Progenitor cell of endocrine pancreas (in vitro differentiated cells): ENCODE data around the gene BMPR1A. TPM values are rescaled to one million over a fixed set of nuclear protein-coding genes. Genes with fewer than 3 reads are reported as not detected.
"Not testable (repeated sequence)": the region's sequence is repeated elsewhere in the genome, so short reads cannot be mapped to it uniquely, and the experiment has no call there.

ENCODE experiments used
- DNase-seq: peaks from one replicate; pipeline ENCODE4 v3.0.0; 2021; ENCODE audit warnings: low spot score; ENCODE audit not compliant: unreplicated experiment
- H3K27ac Mint-ChIP-seq: 2 replicates; pipeline ENCODE4 v1.8.0; 2021; ENCODE audit warnings: mild to moderate bottlenecking, moderate library complexity, mixed read lengths
- H3K27me3 Mint-ChIP-seq: 2 replicates; pipeline ENCODE4 v1.8.0; 2021; ENCODE audit warnings: mixed read lengths
- H3K36me3 Mint-ChIP-seq: 2 replicates; pipeline ENCODE4 v1.8.0; 2022; ENCODE audit warnings: mixed read lengths; ENCODE audit not compliant: insufficient read depth
- H3K4me1 Mint-ChIP-seq: 2 replicates; pipeline ENCODE4 v1.8.0; 2021; ENCODE audit warnings: low read depth, mixed read lengths
- H3K4me3 Mint-ChIP-seq: 2 replicates; pipeline ENCODE4 v1.8.0; 2021; ENCODE audit warnings: low read depth, mild to moderate bottlenecking, moderate library complexity, mixed read lengths
- H3K9me3 Mint-ChIP-seq: 2 replicates; pipeline ENCODE4 v1.8.0; 2021; ENCODE audit warnings: low read depth, mixed read lengths
- total RNA-seq: library from RNA; stranded (reverse); gene quantifications from 2 replicates; pipeline ENCODE4 v1.2.1, GENCODE V29; 2021
- TF ChIP-seq, protein P1 (sequence below): fragments of 200-600 bp; sonication (generic); IDR thresholded peaks from one replicate; pipeline ENCODE4 v1.5.0; 2021; ENCODE audit warnings: antibody characterized with exemption, mild to moderate bottlenecking; ENCODE audit not compliant: unreplicated experiment

BMPR1A gene
- total RNA-seq, 1 donor from 2014 or later, result 89.7 TPM

DNA sequence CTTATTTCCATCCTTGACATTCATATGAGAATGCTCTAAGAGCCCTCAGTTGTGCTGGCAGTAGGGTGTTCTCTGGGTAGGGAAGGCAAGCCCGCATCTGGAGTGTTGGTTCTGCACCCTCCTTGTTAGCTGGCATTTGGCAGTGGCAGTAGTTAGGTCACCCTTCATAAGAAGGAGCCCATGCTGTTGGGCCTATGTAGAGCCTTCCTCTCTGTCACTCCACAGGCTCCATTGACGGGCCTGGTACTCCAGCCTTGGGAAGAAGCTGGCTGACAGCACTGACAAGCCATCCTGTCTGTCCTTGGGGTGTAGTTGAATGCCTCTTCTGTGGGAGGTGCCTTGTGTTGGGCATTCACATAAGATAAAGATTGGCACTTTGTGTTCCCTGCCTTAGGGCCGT, 89.7 kb downstream of the BMPR1A start:
- H3K27me3 Mint-ChIP-seq, result no peaks in the 10 kb centered on the region
- no peaks in the 10 kb centered on the region for H3K4me1 Mint-ChIP-seq
- TF ChIP-seq, protein P1, sequence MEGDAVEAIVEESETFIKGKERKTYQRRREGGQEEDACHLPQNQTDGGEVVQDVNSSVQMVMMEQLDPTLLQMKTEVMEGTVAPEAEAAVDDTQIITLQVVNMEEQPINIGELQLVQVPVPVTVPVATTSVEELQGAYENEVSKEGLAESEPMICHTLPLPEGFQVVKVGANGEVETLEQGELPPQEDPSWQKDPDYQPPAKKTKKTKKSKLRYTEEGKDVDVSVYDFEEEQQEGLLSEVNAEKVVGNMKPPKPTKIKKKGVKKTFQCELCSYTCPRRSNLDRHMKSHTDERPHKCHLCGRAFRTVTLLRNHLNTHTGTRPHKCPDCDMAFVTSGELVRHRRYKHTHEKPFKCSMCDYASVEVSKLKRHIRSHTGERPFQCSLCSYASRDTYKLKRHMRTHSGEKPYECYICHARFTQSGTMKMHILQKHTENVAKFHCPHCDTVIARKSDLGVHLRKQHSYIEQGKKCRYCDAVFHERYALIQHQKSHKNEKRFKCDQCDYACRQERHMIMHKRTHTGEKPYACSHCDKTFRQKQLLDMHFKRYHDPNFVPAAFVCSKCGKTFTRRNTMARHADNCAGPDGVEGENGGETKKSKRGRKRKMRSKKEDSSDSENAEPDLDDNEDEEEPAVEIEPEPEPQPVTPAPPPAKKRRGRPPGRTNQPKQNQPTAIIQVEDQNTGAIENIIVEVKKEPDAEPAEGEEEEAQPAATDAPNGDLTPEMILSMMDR, result no peak

DNA sequence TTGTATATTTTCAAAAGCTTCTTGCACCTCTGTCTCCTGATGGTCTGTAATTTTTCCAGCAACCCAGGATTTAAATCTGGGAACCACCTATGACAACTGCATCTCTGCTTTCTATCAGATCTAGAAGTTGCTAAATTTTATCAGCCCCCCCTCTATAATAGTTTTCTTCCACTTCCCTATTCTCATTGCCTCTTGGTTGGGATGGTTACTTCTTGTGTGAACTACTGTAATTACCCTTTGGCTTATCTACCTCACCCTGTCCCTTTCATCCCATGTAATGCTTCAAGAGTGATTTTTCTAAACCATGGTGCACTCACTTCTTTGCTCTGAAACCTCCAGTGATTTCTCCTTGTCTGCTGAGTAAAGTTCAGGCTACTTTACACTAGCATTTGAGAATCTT, 92.3 kb downstream of the BMPR1A start:
- Mint-ChIP-seq H3K36me3 (peaks cover 17% of the 10 kb centered on the region), H3K4me1 (no peaks in the 10 kb centered on the region), H3K27ac (peak overlapping the region; percentile 23), H3K27me3 (no peaks in the 10 kb centered on the region), H3K9me3 (peaks cover 4% of the 10 kb centered on the region), H3K4me3 (no peak overlapping the region)
- TF ChIP-seq, protein P1, result no peak
- DNase-seq, result no peak

More for the DNA sequence above, 89.7 kb downstream of the BMPR1A start:
- H3K9me3 Mint-ChIP-seq, result no peaks in the 10 kb centered on the region
- no peak overlapping the region for H3K4me3 Mint-ChIP-seq
- peaks cover 8% of the 10 kb centered on the region for H3K36me3 Mint-ChIP-seq
- no peak for DNase-seq
- no peak overlapping the region for H3K27ac Mint-ChIP-seq

DNA sequence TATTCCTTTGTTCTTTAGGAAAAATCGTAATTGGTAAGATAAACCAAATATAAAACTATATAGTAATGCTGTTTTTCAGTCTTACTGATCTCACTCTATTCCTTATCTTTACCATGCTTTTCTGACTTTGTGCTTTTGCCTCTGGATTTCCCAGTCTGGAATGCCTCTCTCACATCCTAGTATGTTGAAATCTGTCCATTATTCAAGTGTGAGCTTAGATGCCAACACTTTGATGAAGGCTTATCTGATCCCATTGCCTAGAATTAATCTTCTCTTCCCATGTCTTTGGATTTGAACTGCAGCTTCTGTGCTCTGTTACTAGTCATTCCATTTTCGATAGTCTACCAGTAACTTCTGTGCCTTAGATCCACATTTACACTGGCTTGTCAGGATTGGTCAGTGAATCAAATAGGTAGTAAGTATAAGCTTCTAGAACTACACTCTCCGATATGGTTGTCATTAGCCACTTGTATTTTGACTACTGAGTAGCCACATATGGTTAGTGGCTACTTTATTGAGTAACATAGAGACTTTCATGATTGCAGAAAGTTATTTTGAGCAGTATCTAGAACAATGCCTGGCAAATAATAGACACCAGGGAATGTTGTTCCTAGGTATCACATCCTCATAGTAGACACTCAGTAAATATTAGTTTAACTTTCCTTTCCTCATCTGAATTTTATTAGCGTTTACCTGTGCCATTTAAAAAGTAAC, 92.9 kb downstream of the BMPR1A start:
- Mint-ChIP-seq H3K9me3 (peaks cover 4% of the 10 kb centered on the region), H3K36me3 (peaks cover 20% of the 10 kb centered on the region), H3K4me3 (no peak overlapping the region), H3K4me1 (no peaks in the 10 kb centered on the region), H3K27ac (no peak overlapping the region), H3K27me3 (no peaks in the 10 kb centered on the region)
- TF ChIP-seq, protein P1, result no peak
- no peak for DNase-seq

DNA sequence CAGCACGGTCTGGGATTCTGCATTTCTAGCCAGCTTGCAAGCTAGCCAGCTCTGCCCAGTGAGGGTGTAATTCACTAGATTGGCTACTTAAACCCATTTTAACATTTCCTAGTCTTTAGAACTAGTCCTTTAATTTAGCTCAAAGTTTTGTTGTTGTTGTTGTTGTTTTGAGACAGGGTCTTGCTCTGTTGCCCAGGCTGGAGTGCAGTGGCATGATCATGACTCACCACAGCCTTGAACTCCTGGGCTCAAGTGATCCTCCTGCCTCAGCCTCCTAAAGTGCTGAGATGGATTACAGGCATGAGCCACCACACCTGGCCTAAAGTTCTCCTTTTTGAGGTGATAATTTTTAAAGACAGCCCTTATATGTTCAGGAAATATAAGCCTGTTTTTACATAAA, 94.1 kb downstream of the BMPR1A start:
- no peaks in the 10 kb centered on the region for H3K27me3 Mint-ChIP-seq
- H3K27ac Mint-ChIP-seq, result no peak overlapping the region
- H3K36me3 Mint-ChIP-seq, result peaks cover 23% of the 10 kb centered on the region
- TF ChIP-seq, protein P1, result no peak
- H3K4me1 Mint-ChIP-seq, result no peaks in the 10 kb centered on the region
- H3K4me3 Mint-ChIP-seq, result no peak overlapping the region
- H3K9me3 Mint-ChIP-seq, result peaks cover 4% of the 10 kb centered on the region
- DNase-seq, result no peak

DNA sequence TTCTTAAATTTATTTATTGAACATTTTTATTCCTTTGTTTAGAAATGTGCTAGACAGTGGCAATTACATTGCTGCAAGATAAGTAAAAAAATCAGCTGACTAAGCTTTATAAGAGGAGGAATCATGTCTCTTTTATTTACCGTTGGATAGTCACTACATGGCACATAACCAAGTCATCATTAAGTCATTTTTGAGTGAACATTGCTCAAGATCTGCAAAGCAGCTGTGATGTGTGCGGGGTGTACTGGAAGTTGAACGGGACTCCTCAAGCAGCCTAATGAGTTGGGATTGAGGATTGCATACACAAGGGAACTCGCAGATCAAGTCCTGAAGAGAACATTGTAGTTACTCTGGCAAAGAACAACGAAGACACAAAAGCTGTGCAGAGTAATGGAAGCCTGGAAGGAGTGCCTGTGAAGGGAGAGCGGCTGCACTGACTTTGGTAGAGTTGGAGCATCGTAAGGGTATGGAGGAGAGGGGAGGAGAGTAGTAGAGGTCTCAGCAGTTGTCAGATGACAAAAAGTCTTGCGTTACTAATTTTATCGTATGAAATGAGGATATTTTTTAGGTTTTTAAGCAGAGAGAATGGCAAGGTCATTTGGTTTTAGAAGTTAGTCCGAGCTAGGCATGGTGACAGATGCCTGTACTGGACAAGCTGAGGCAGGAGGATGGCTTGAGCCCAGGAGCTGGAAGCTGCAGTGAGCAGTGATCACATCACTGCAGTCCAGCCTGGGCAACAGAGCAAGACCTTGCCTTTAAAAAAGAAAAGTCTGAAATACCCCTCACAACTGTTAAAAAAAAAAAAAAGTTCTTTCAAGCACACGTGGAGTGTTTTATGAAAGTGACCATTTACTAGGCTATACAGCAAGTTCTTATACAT, 95.1 kb downstream of the BMPR1A start:
- H3K4me3 Mint-ChIP-seq, result no peak overlapping the region
- H3K4me1 Mint-ChIP-seq, result no peaks in the 10 kb centered on the region

DNA sequence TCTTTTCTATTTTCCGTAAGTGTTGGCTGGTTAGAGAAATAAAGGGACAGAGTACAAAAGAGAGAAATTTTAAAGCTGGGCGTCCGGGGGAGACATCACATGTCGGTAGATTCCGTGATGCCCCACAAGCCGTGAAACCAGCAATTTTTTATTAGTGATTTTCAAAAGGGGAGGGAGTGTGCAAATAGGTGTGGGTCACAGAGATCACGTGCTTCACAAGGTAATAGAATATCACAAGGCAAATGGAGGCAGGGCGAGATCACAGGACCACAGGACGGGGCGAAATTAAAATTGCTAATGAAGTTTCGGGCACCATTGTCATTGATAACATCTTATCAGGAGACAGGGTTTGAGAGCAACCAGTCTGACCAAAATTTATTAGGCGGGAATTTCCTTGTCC, 97.2 kb downstream of the BMPR1A start:
- not testable (repeated sequence) for H3K4me1 Mint-ChIP-seq, H3K27me3 Mint-ChIP-seq, DNase-seq, H3K9me3 Mint-ChIP-seq, H3K27ac Mint-ChIP-seq, H3K4me3 Mint-ChIP-seq
- peaks cover 28% of the 10 kb centered on the region for H3K36me3 Mint-ChIP-seq

More for the DNA sequence above, 95.1 kb downstream of the BMPR1A start:
- no peak overlapping the region for H3K27ac Mint-ChIP-seq
- peaks cover 24% of the 10 kb centered on the region for H3K36me3 Mint-ChIP-seq
- peaks cover 4% of the 10 kb centered on the region for H3K9me3 Mint-ChIP-seq
- H3K27me3 Mint-ChIP-seq, result no peaks in the 10 kb centered on the region
- TF ChIP-seq, protein P1, result no peak
- no peak for DNase-seq
